GM12873 (cell line): ENCODE results near the gene TLX2.

Experiments
- CTCF ChIP-seq: IDR thresholded peaks from 2 replicates; pipeline ENCODE4 v1.5.1; 2012; ENCODE audit warnings: low read depth, mild to moderate bottlenecking, moderate library complexity, low read length, control low read depth; ENCODE audit not compliant: insufficient read depth; ENCODE audit errors: missing control alignments

The TLX2 gene

GRCh38 chr2:74528600-74529356 is 14.5 kb downstream of the TLX2 start:
- peak; percentile 37 for TF ChIP-seq CTCF

GRCh38 chr2:74529357-74530238 is 15.3 kb downstream of the TLX2 start, which contains the start of the genes AUP1 and HTRA2:
TSS of gene AUP1 (minus strand) at chr2:74529706. CDS start at chr2:74529629, 77 bp downstream.
TSS of gene HTRA2 (plus strand) at chr2:74529933. CDS start at chr2:74530007, 74 bp downstream.
- TF ChIP-seq CTCF, result no peak

- no peak for TF ChIP-seq CTCF
Observed at GRCh38 chr2:74530239-74531187, 16.3 kb downstream of the TLX2 start.

- no peak for TF ChIP-seq CTCF
Observed at GRCh38 chr2:74531666-74532065, 17.4 kb downstream of the TLX2 start.

- peak; percentile 25 for TF ChIP-seq CTCF
Observed at GRCh38 chr2:74532222-74532621, 18.0 kb downstream of the TLX2 start.

- no peak for TF ChIP-seq CTCF
Observed at GRCh38 chr2:74533464-74533863, 19.2 kb downstream of the TLX2 start.

GRCh38 chr2:74534411-74534810 is 20.2 kb downstream of the TLX2 start:
- TF ChIP-seq CTCF, result no peak
